Measurements from ENCODE around the gene R3HDM2. TPM values are rescaled to one million over a fixed set of nuclear protein-coding genes. Genes with fewer than 3 reads are reported as not detected.

Gene R3HDM2
- total RNA-seq, 2 experiments from 2014 or later = 53.8 to 82.4 TPM

GRCh38 chr12:57462912-57463253 lies 32.0 kb upstream of the R3HDM2 start:
- peak overlapping the region; percentile 82 for H3K4me3 Mint-ChIP-seq
- H3K9me3 Mint-ChIP-seq (ENCODE audit: low read depth) = no peaks in the 10 kb centered on the region
- CTCF ChIA-PET = interaction anchor here (0.7 to 15.0 kb wide), 20 partner anchors 11 to 849 kb away, joined by 3 to 193 read pairs (median 3); partner anchors contain the start of genes ARHGAP9, B4GALNT1, DCTN2 and INHBC
- no peak overlapping the region for H3K27ac Mint-ChIP-seq
- DNase-seq = no peak
- peaks cover 46% of the 10 kb centered on the region for H3K4me1 Mint-ChIP-seq
- H3K27me3 Mint-ChIP-seq = peaks cover 18% of the 10 kb centered on the region
- ATAC-seq = no peak
- H3K36me3 Mint-ChIP-seq = no peaks in the 10 kb centered on the region

GRCh38 chr12:57462251-57462911 lies 31.5 kb upstream of the R3HDM2 start:
- ATAC-seq (peak; percentile 80), DNase-seq (peak; percentile 94)
- H3K4me3 Mint-ChIP-seq = peak overlapping the region; percentile 82
- H3K9me3 Mint-ChIP-seq (ENCODE audit: low read depth) = no peaks in the 10 kb centered on the region
- peaks cover 46% of the 10 kb centered on the region for H3K4me1 Mint-ChIP-seq
- CTCF ChIA-PET = interaction anchor here (0.7 to 15.0 kb wide), 19 partner anchors 11 to 351 kb away, joined by 3 to 193 read pairs (median 6); partner anchors contain the start of genes ARHGAP9, B4GALNT1, DCTN2 and INHBC
- peaks cover 18% of the 10 kb centered on the region for H3K27me3 Mint-ChIP-seq
- peak overlapping the region; percentile 58 for H3K27ac Mint-ChIP-seq
- no peaks in the 10 kb centered on the region for H3K36me3 Mint-ChIP-seq

- Mint-ChIP-seq H3K9me3 (ENCODE audit: low read depth) (no peaks in the 10 kb centered on the region), H3K27ac (no peak overlapping the region), H3K27me3 (peaks cover 18% of the 10 kb centered on the region), H3K4me3 (peak overlapping the region; percentile 82), H3K36me3 (no peaks in the 10 kb centered on the region), H3K4me1 (peaks cover 46% of the 10 kb centered on the region)
- DNase-seq (no peak), ATAC-seq (no peak)
- CTCF ChIA-PET = interaction anchor here (0.6 to 15.0 kb wide), 17 partner anchors 10 to 350 kb away, joined by 3 to 193 read pairs (median 6); partner anchors contain the start of genes ARHGAP9, INHBC, SHMT2 and STAT6
Measured at GRCh38 chr12:57461917-57462250, 31.0 kb upstream of the R3HDM2 start.

GRCh38 chr12:57461276-57461916 lies 30.6 kb upstream of the R3HDM2 start:
- H3K4me3 Mint-ChIP-seq = peak overlapping the region; percentile 82
- ATAC-seq (peak; percentile 13), DNase-seq (peak; percentile 66)
- peaks cover 46% of the 10 kb centered on the region for H3K4me1 Mint-ChIP-seq
- no peaks in the 10 kb centered on the region for H3K36me3 Mint-ChIP-seq
- no peak overlapping the region for H3K27ac Mint-ChIP-seq
- CTCF ChIA-PET = interaction anchor here (0.6 to 15.0 kb wide), 17 partner anchors 10 to 280 kb away, joined by 3 to 193 read pairs (median 6); partner anchors contain the start of genes ARHGAP9, INHBC and SHMT2
- H3K27me3 Mint-ChIP-seq = peaks cover 18% of the 10 kb centered on the region
- no peaks in the 10 kb centered on the region for H3K9me3 Mint-ChIP-seq (ENCODE audit: low read depth)

- H3K36me3 Mint-ChIP-seq = no peaks in the 10 kb centered on the region
- H3K27ac Mint-ChIP-seq = no peak overlapping the region
- peaks cover 18% of the 10 kb centered on the region for H3K27me3 Mint-ChIP-seq
- CTCF ChIA-PET = interaction anchor here (0.8 to 15.0 kb wide), 13 partner anchors 15 to 247 kb away, joined by 3 to 193 read pairs (median 12); partner anchors contain the start of gene ARHGAP9
- peaks cover 50% of the 10 kb centered on the region for H3K4me1 Mint-ChIP-seq
- ATAC-seq (no peak), DNase-seq (no peak)
- H3K9me3 Mint-ChIP-seq (ENCODE audit: low read depth) = no peaks in the 10 kb centered on the region
- no peak overlapping the region for H3K4me3 Mint-ChIP-seq
Measured at GRCh38 chr12:57460841-57461275, 30.0 kb upstream of the R3HDM2 start.

GRCh38 chr12:57460468-57460784 lies 29.6 kb upstream of the R3HDM2 start:
- ATAC-seq (no peak), DNase-seq (peak; percentile 56)
- CTCF ChIA-PET = interaction anchor here (0.8 to 15.0 kb wide), 11 partner anchors 14 to 246 kb away, joined by 3 to 193 read pairs (median 16); partner anchors contain the start of gene ARHGAP9
- Mint-ChIP-seq H3K9me3 (ENCODE audit: low read depth) (no peaks in the 10 kb centered on the region), H3K4me1 (peaks cover 54% of the 10 kb centered on the region), H3K27me3 (peaks cover 18% of the 10 kb centered on the region), H3K36me3 (no peaks in the 10 kb centered on the region), H3K4me3 (peak overlapping the region; percentile 94), H3K27ac (peak overlapping the region; percentile 55)

- H3K27ac Mint-ChIP-seq = peak within 1 kb of the TSS; percentile 94
- DNase-seq = no peak
- no peaks in the 10 kb centered on the region for H3K9me3 Mint-ChIP-seq (ENCODE audit: low read depth)
- CTCF ChIA-PET = interaction anchor here (0.9 to 15.0 kb wide), 32 partner anchors 11 to 297 kb away, joined by 3 to 193 read pairs (median 8); partner anchors contain the start of genes ARHGAP9, B4GALNT1, DDIT3 and INHBC
- ATAC-seq = no peak
- peaks cover 53% of the 10 kb centered on the region for H3K4me1 Mint-ChIP-seq
- H3K36me3 Mint-ChIP-seq = no peaks in the 10 kb centered on the region
- H3K4me3 Mint-ChIP-seq = peak within 1 kb of the TSS; percentile 94
- peaks cover 18% of the 10 kb centered on the region for H3K27me3 Mint-ChIP-seq
Measured at GRCh38 chr12:57459750-57460467, 29.1 kb upstream of the R3HDM2 start, which contains the start of gene GLI1. GLI1 (plus strand) TSS chr12:57459785; CDS start chr12:57463692, 3,907 bp downstream.

- Mint-ChIP-seq H3K27me3 (peaks cover 18% of the 10 kb centered on the region), H3K36me3 (no peaks in the 10 kb centered on the region), H3K4me1 (peaks cover 50% of the 10 kb centered on the region), H3K9me3 (ENCODE audit: low read depth) (no peaks in the 10 kb centered on the region), H3K27ac (peak overlapping the region; percentile 94), H3K4me3 (peak overlapping the region; percentile 94)
- ATAC-seq (peak; percentile 70), DNase-seq (peak; percentile 97)
- CTCF ChIA-PET = interaction anchor here (0.6 to 15.0 kb wide), 57 partner anchors 9 to 365 kb away, joined by 3 to 193 read pairs (median 5); partner anchors contain the start of genes ARHGAP9, B4GALNT1, DCTN2 and DDIT3
Measured at GRCh38 chr12:57459055-57459749, 28.4 kb upstream of the R3HDM2 start.

GRCh38 chr12:57458665-57459054 lies 27.8 kb upstream of the R3HDM2 start:
- Mint-ChIP-seq H3K4me3 (peak overlapping the region; percentile 94), H3K36me3 (no peaks in the 10 kb centered on the region), H3K4me1 (peaks cover 45% of the 10 kb centered on the region), H3K27me3 (peaks cover 18% of the 10 kb centered on the region), H3K9me3 (ENCODE audit: low read depth) (no peaks in the 10 kb centered on the region), H3K27ac (peak overlapping the region; percentile 94)
- CTCF ChIA-PET = interaction anchor here (0.6 to 15.0 kb wide), 58 partner anchors 8 to 365 kb away, joined by 3 to 193 read pairs (median 5); partner anchors contain the start of genes ARHGAP9, B4GALNT1, DCTN2 and DDIT3
- ATAC-seq (no peak), DNase-seq (no peak)

- no peak for DNase-seq
- Mint-ChIP-seq H3K36me3 (no peaks in the 10 kb centered on the region), H3K9me3 (ENCODE audit: low read depth) (no peaks in the 10 kb centered on the region), H3K4me1 (peaks cover 37% of the 10 kb centered on the region), H3K4me3 (no peak overlapping the region), H3K27ac (no peak overlapping the region), H3K27me3 (peaks cover 15% of the 10 kb centered on the region)
- CTCF ChIA-PET = interaction anchor here (0.6 to 15.0 kb wide), 20 partner anchors 10 to 237 kb away, joined by 3 to 193 read pairs (median 5); partner anchors contain the start of genes ARHGAP9 and OS9
- ATAC-seq = no peak
Measured at GRCh38 chr12:57456737-57457490, 26.1 kb upstream of the R3HDM2 start.

- H3K9me3 Mint-ChIP-seq (ENCODE audit: low read depth) = no peaks in the 10 kb centered on the region
- DNase-seq (peak; percentile 73), ATAC-seq (peak; percentile 41)
- H3K4me3 Mint-ChIP-seq = peak overlapping the region; percentile 63
- peaks cover 9% of the 10 kb centered on the region for H3K27me3 Mint-ChIP-seq
- CTCF ChIA-PET = interaction anchor here (0.6 to 15.0 kb wide), 34 partner anchors 9 to 242 kb away, joined by 3 to 144 read pairs (median 4); partner anchors contain the start of genes INHBC and OS9
- peaks cover 32% of the 10 kb centered on the region for H3K4me1 Mint-ChIP-seq
- peak overlapping the region; percentile 4 for H3K27ac Mint-ChIP-seq
- H3K36me3 Mint-ChIP-seq = no peaks in the 10 kb centered on the region
Measured at GRCh38 chr12:57456145-57456700, 25.4 kb upstream of the R3HDM2 start.
